ENCODE results near the gene HS6ST3.

Gene HS6ST3

DNA sequence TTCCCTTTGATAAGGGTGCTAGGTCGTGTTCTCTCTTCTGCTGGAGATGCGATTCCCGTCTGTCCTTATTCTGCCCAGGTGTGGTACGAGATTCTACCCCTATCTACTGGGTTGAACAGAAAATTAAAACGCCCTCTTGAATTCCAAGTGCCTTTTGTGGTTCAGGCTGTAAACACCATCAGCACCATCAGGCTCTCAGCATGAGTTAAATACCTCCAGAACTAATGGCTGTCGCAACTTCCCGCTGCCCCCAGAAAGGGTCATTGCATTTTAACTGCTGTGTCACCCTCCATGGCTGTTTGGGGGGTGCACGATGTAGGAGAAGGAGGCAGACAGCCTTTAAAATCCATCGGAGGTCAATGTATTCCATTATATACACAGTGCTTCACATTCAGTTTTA is 727.0 kb downstream of the HS6ST3 start:
- no peak for DNase-seq (ENCODE audit: insufficient read length, low spot score)
- FAIRE-seq, result no peak
- TF ChIP-seq POLR2A (IDR thresholded peaks at IDR 0.05; ENCODE audit: low read depth, low read length), result no peak

GRCh38 chr13:96817336-96817941 is 727.5 kb downstream of the HS6ST3 start:
- FAIRE-seq (peak; percentile 57), DNase-seq (ENCODE audit: insufficient read length, low spot score) (no peak)
- TF ChIP-seq POLR2A (IDR thresholded peaks at IDR 0.05; ENCODE audit: low read depth, low read length), result no peak

- DNase-seq (ENCODE audit: insufficient read length, low spot score) (no peak), FAIRE-seq (no peak)
- TF ChIP-seq POLR2A (IDR thresholded peaks at IDR 0.05; ENCODE audit: low read depth, low read length), result no peak
These were observed 729.5 kb downstream of the HS6ST3 start for GRCh38 chr13:96819375-96819774.

- no peak for FAIRE-seq
These were observed 731.5 kb downstream of the HS6ST3 start for GRCh38 chr13:96821381-96821780.

DNA sequence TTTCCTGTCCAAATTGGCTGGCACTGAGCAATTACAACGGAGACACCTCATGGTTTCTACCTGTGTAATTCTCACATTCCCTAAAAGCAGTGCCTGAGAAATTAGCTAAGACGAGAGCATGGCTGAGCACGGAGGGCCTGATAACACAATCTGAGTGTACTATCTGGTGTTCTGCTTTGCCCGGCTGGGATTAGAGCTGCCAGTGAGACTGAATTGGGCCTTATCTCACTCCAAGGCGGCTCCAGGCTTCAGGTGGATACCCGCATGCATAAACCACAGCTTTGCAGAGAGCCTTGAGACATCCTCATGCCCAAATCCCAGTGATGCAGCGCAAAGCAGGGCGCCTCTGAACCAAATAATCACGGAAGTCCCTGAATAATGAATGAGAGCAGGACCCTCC is 732.1 kb downstream of the HS6ST3 start:
- no peak for DNase-seq (ENCODE audit: insufficient read length, low spot score)
- FAIRE-seq, result no peak
- TF ChIP-seq POLR2A (IDR thresholded peaks at IDR 0.05; ENCODE audit: low read depth, low read length), result no peak

More at GRCh38 chr13:96821381-96821780, 731.5 kb downstream of the HS6ST3 start:
- no peak for TF ChIP-seq POLR2A (IDR thresholded peaks at IDR 0.05; ENCODE audit: low read depth, low read length)
- no peak for DNase-seq (ENCODE audit: insufficient read length, low spot score)

- peak; percentile 30 for DNase-seq (ENCODE audit: insufficient read length, low spot score)
- FAIRE-seq, result peak; percentile 88
- no peak for TF ChIP-seq POLR2A (IDR thresholded peaks at IDR 0.05; ENCODE audit: low read depth, low read length)
These were observed 733.0 kb downstream of the HS6ST3 start for GRCh38 chr13:96822895-96823294.

- DNase-seq (ENCODE audit: insufficient read length, low spot score), result no peak
These were observed 734.2 kb downstream of the HS6ST3 start for GRCh38 chr13:96824140-96824539.

GRCh38 chr13:96825653-96826052 is 735.7 kb downstream of the HS6ST3 start:
- FAIRE-seq, result no peak
- DNase-seq (ENCODE audit: insufficient read length, low spot score), result no peak

More at GRCh38 chr13:96824140-96824539, 734.2 kb downstream of the HS6ST3 start:
- FAIRE-seq, result no peak
- no peak for TF ChIP-seq POLR2A (IDR thresholded peaks at IDR 0.05; ENCODE audit: low read depth, low read length)

GRCh38 chr13:96834626-96835025 is 744.7 kb downstream of the HS6ST3 start:
- FAIRE-seq (no peak), DNase-seq (ENCODE audit: insufficient read length, low spot score) (no peak)
- TF ChIP-seq POLR2A (IDR thresholded peaks at IDR 0.05; ENCODE audit: low read depth, low read length), result no peak

More at GRCh38 chr13:96825653-96826052, 735.7 kb downstream of the HS6ST3 start:
- no peak for TF ChIP-seq POLR2A (IDR thresholded peaks at IDR 0.05; ENCODE audit: low read depth, low read length)

DNA sequence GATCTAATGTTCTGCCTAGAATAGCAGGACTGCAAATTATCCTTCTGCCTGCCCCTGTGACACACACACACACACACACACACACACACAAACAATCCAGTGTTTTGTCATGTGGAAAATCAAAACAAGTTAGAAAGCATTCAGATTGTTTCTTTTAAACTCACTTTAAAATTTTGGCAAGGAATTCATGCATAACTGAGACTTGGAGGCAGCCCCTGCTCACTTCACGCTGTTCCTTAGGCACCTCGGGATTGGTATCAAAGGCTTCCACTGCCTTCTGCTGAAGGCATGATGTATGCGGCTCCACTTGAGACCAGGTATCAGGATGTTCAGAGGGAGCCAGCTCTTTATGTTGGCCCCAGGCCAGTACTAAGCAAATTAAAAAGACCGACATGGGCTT is 745.6 kb downstream of the HS6ST3 start:
- FAIRE-seq (no peak), DNase-seq (ENCODE audit: insufficient read length, low spot score) (no peak)
- TF ChIP-seq POLR2A (IDR thresholded peaks at IDR 0.05; ENCODE audit: low read depth, low read length), result no peak

- FAIRE-seq, result no peak
- DNase-seq (ENCODE audit: insufficient read length, low spot score), result no peak
- TF ChIP-seq POLR2A (IDR thresholded peaks at IDR 0.05; ENCODE audit: low read depth, low read length), result no peak
These were observed 746.8 kb downstream of the HS6ST3 start for GRCh38 chr13:96836733-96837132.

DNA sequence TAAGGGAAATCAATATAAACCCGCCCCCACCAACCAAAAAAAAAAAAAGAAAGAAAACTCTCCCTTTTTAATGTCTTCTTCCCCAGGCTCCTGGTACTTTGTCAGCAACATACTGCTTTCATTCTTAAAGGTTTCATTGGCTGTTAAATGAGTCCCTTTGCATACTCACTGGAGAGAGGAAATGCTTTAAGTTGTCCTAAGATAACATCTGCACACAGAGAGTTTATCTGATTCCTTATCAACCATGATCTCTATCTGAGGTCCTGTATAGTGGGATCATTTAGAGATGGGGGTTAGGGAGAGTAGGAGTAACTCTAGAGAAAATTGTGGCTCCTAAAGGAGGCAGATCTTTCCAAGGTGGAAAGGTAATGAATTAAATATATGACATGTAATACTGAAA is 747.9 kb downstream of the HS6ST3 start:
- FAIRE-seq, result no peak
- no peak for DNase-seq (ENCODE audit: insufficient read length, low spot score)
- TF ChIP-seq POLR2A (IDR thresholded peaks at IDR 0.05; ENCODE audit: low read depth, low read length), result no peak

GRCh38 chr13:96844195-96844594 is 754.3 kb downstream of the HS6ST3 start:
- DNase-seq (ENCODE audit: insufficient read length, low spot score), result no peak
- no peak for TF ChIP-seq POLR2A (IDR thresholded peaks at IDR 0.05; ENCODE audit: low read depth, low read length)
- FAIRE-seq, result no peak

DNA sequence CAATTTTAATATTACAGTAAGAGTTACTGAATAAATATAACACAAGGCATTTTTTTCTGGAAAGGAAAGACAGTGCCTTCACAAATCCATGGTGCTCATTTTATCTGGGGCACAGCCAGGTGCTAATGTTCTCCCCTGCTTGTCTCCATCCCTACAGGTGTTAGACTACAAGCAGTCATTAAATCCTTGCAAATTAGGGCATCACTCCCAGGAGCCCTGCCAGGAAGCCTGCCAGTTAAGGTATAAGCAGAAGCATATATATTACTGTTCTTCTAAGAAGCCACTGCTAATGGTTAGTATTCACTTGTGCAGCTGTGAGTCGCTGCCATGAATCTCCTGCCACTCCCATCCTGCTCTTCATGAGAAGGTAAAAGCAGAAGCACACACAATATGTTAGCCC is 754.7 kb downstream of the HS6ST3 start:
- no peak for DNase-seq (ENCODE audit: insufficient read length, low spot score)

GRCh38 chr13:96848286-96848685 is 758.4 kb downstream of the HS6ST3 start:
- DNase-seq (ENCODE audit: insufficient read length, low spot score) (no peak), FAIRE-seq (no peak)
- no peak for TF ChIP-seq POLR2A (IDR thresholded peaks at IDR 0.05; ENCODE audit: low read depth, low read length)

More for the DNA sequence above, 754.7 kb downstream of the HS6ST3 start:
- FAIRE-seq, result no peak
- no peak for TF ChIP-seq POLR2A (IDR thresholded peaks at IDR 0.05; ENCODE audit: low read depth, low read length)
